ENCODE data around the gene MAP3K9. TPM values are rescaled to one million over a fixed set of nuclear protein-coding genes. Genes with fewer than 3 reads are reported as not detected.

Gene MAP3K9
- total and polyA plus RNA-seq, 2 of the 8 experiments (the other 6 are each of a cell fraction or from before 2014, with no cell fraction given) = 9.8 to 24.7 TPM

- TF ChIP-seq MAFK (IDR thresholded peaks at IDR 0.05; ENCODE audit: low read depth, low read length) (no peak), EZH2 (IDR thresholded peaks at IDR 0.05; ENCODE audit: low read depth, low read length, severe bottlenecking) (peak; percentile 19), FOSL1 (IDR thresholded peaks at IDR 0.05; ENCODE audit: insufficient read depth, low read depth, low read length) (no peak), EGR1 (IDR thresholded peaks at IDR 0.05; ENCODE audit: borderline replicate concordance, low read depth, low read length) (peak; percentile 79; the same call in 1 of the 2 replicates)
Measured at GRCh38 chr14:70821584-70822529, 12.5 kb upstream of the MAP3K9 start (continued).

All from H1 (cell line).